Vagina (tissue), 2 donors: Measurements from ENCODE around the gene PCSK6. TPM values are rescaled to one million over a fixed set of nuclear protein-coding genes. Genes with fewer than 3 reads are reported as not detected.

Experiments
- DNase-seq, 2 donors: peaks; one replicate each; pipeline ENCODE4 v3.0.0-alpha.2; 2017; ENCODE audit errors: extremely low spot score in 2 of 2
- H3K27ac ChIP-seq: fragments of 200-600 bp; sonication (generic); one replicate; pipeline ENCODE4 v1.5.1; 2019
- H3K27me3 ChIP-seq: fragments of 200-600 bp; sonication (generic); one replicate; pipeline ENCODE4 v1.5.1; 2019
- H3K36me3 ChIP-seq, 2 donors: fragments of 200-600 bp; sonication (generic); one replicate each; pipeline ENCODE4 v1.5.1; 2017 to 2019
- H3K4me1 ChIP-seq: fragments of 200-600 bp; sonication (generic); one replicate; pipeline ENCODE4 v1.5.1; 2019
- H3K4me3 ChIP-seq, 2 donors: fragments of 200-600 bp; sonication (generic); 1 replicate in 1 of 2; 2 replicates in 1 of 2; pipeline ENCODE4 v1.5.1; 2016 to 2019
- H3K9me3 ChIP-seq: fragments of 200-600 bp; sonication (generic); one replicate; pipeline ENCODE4 v1.5.1; 2019
- CTCF ChIP-seq, 3 experiments: fragments of 450-650 bp in 2 of 3; fragments of 200-600 bp in 1 of 3; sonication (generic) in 1 of 3; IDR thresholded peaks; one replicate each; pipeline ENCODE4 v1.5.1; 2017 to 2019; ENCODE audit warnings: antibody characterized with exemption in 3 of 3, mild to moderate bottlenecking in 2 of 3, moderate library complexity in 2 of 3
- POLR2A ChIP-seq, 2 donors: fragments of 450-650 bp; IDR thresholded peaks; one replicate each; pipeline ENCODE4 v1.6.1; 2017; ENCODE audit warnings: antibody characterized with exemption in 2 of 2, mild to moderate bottlenecking in 2 of 2, moderate library complexity in 2 of 2
- POLR2AphosphoS5 ChIP-seq, 2 donors: sonication (generic); formaldehyde crosslinking; IDR thresholded peaks; one replicate each; pipeline ENCODE4 v1.9.0; 2017; ENCODE audit warnings: antibody characterized with exemption in 2 of 2, mild to moderate bottlenecking in 2 of 2, low read depth in 1 of 2; ENCODE audit not compliant: insufficient read depth in 1 of 2
- intact Hi-C: fragments of 100-400 bp; cut with DNase I; formaldehyde crosslinking; loops from one replicate; pipeline ENCODE4 v1.15.1; 2023
- total RNA-seq: library from RNA; depleted of rRNA; stranded (reverse); fragments of >200 nt; gene quantifications from one replicate; pipeline ENCODE4 v1.2.3, GENCODE V29; 2016

The PCSK6 gene
- total RNA-seq, 1 donor from 2014 or later = 7.4 TPM

- H3K4me1 ChIP-seq = peaks cover 12% of the 10 kb centered on the region
- no peak overlapping the region for H3K4me3 ChIP-seq
- no peak overlapping the region for H3K27ac ChIP-seq
- no peaks in the 10 kb centered on the region for H3K27me3 ChIP-seq
- TF ChIP-seq CTCF (IDR thresholded peaks at IDR 0.05) = no peak
- no peak for TF ChIP-seq POLR2A (IDR thresholded peaks at IDR 0.05)
- no peak for TF ChIP-seq POLR2AphosphoS5 (IDR thresholded peaks at IDR 0.05; ENCODE audit: insufficient read depth in 1 of 2, low read depth in 1 of 2)
- DNase-seq = no peak
- no peaks in the 10 kb centered on the region for H3K9me3 ChIP-seq
- no peaks in the 10 kb centered on the region for H3K36me3 ChIP-seq
- intact Hi-C loops = no loop called here
Observed at GRCh38 chr15:101461097-101461496, 28.4 kb downstream of the PCSK6 start.

GRCh38 chr15:101459579-101460300 is 29.8 kb downstream of the PCSK6 start:
- no peaks in the 10 kb centered on the region for H3K9me3 ChIP-seq
- H3K4me1 ChIP-seq = peaks cover 24% of the 10 kb centered on the region
- H3K4me3 ChIP-seq = no peak overlapping the region
- H3K36me3 ChIP-seq = no peaks in the 10 kb centered on the region
- H3K27ac ChIP-seq = no peak overlapping the region
- TF ChIP-seq CTCF (IDR thresholded peaks at IDR 0.05) (no peak), POLR2AphosphoS5 (IDR thresholded peaks at IDR 0.05; ENCODE audit: insufficient read depth in 1 of 2, low read depth in 1 of 2) (no peak)
- DNase-seq = no peak
- intact Hi-C loops = no loop called here
- H3K27me3 ChIP-seq = no peaks in the 10 kb centered on the region

GRCh38 chr15:101458908-101459578 is 30.5 kb downstream of the PCSK6 start:
- H3K4me3 ChIP-seq = no peak overlapping the region
- DNase-seq = no peak
- peaks cover 24% of the 10 kb centered on the region for H3K4me1 ChIP-seq
- H3K36me3 ChIP-seq = no peaks in the 10 kb centered on the region
- H3K27ac ChIP-seq = no peak overlapping the region
- H3K9me3 ChIP-seq = no peaks in the 10 kb centered on the region
- H3K27me3 ChIP-seq = no peaks in the 10 kb centered on the region
- TF ChIP-seq POLR2AphosphoS5 (IDR thresholded peaks at IDR 0.05; ENCODE audit: insufficient read depth in 1 of 2, low read depth in 1 of 2) (no peak), CTCF (IDR thresholded peaks at IDR 0.05) (no peak)
- intact Hi-C loops = no loop called here

DNA sequence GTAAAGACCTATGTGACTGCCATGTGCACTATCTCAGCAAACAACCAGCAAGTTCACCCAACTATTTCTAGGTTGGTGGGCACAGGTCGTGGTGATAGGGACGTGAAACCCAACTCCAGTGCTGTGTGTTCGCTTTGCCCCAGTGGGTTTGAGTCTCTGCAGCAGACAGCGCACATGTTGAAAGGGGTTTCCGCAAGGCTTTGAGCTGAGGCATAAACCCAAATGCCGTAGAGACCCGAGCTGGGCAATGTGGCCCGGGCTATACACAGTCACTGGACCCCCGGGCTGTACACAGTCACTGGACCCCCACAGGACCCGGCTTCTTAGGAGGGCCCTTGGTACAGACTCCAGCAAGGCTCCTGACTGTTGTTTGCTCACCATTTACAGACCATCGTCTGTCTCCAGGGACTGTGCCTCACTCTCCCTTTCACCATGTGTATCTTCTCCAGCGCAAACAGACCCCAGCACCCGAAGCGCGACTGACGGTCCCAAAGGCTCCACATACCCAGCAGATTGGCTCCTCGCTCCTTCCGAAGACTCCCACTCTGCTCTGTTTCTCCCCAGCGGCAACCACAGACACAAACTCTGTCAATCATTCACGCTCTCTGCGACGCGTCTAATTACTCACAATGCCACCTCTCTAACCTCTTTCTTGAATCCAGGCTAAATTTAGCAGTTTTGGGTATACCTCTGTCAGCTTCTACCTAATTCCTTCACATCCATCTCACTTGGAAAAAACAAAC is 31.2 kb downstream of the PCSK6 start:
- Histone ChIP-seq H3K4me3 (no peak overlapping the region), H3K27ac (no peak overlapping the region), H3K27me3 (no peaks in the 10 kb centered on the region), H3K36me3 (no peaks in the 10 kb centered on the region), H3K4me1 (peaks cover 24% of the 10 kb centered on the region), H3K9me3 (no peaks in the 10 kb centered on the region)
- no peak for DNase-seq
- intact Hi-C loops = no loop called here
- TF ChIP-seq POLR2AphosphoS5 (IDR thresholded peaks at IDR 0.05; ENCODE audit: insufficient read depth in 1 of 2, low read depth in 1 of 2) = no peak
- TF ChIP-seq CTCF (IDR thresholded peaks at IDR 0.05) = no peak
- no peak for TF ChIP-seq POLR2A (IDR thresholded peaks at IDR 0.05)
